HFF-Myc (cell line): ENCODE results near the gene HLA-DPA1.
A peak's percentile ranks its signal among the peaks of the same experiment; 100 is the strongest.

Source experiments
- DNase-seq: peaks from one replicate; pipeline ENCODE4 v3.0.0-alpha.2; 2011; ENCODE audit warnings: low read depth; ENCODE audit errors: extremely low read depth
- H3K4me3 ChIP-seq: replicated peaks from 2 replicates; pipeline ENCODE4 v1.5.1; 2011; ENCODE audit warnings: low read depth, mild to moderate bottlenecking, control low read depth, low read length
- CTCF ChIP-seq: IDR thresholded peaks from 2 replicates; pipeline ENCODE4 v1.5.1; 2012; ENCODE audit warnings: mild to moderate bottlenecking, low read depth, low read length, control low read depth; ENCODE audit errors: missing control alignments

The HLA-DPA1 gene

GRCh38 chr6:33053230-33053629 is 20.2 kb downstream of the HLA-DPA1 start:
- no peak for TF ChIP-seq CTCF
- no peak for DNase-seq
- no peak overlapping the region for H3K4me3 ChIP-seq

- no peak for DNase-seq
- no peak for TF ChIP-seq CTCF
- no peak overlapping the region for H3K4me3 ChIP-seq
Observed at GRCh38 chr6:33052627-33053026, 20.8 kb downstream of the HLA-DPA1 start.

DNA sequence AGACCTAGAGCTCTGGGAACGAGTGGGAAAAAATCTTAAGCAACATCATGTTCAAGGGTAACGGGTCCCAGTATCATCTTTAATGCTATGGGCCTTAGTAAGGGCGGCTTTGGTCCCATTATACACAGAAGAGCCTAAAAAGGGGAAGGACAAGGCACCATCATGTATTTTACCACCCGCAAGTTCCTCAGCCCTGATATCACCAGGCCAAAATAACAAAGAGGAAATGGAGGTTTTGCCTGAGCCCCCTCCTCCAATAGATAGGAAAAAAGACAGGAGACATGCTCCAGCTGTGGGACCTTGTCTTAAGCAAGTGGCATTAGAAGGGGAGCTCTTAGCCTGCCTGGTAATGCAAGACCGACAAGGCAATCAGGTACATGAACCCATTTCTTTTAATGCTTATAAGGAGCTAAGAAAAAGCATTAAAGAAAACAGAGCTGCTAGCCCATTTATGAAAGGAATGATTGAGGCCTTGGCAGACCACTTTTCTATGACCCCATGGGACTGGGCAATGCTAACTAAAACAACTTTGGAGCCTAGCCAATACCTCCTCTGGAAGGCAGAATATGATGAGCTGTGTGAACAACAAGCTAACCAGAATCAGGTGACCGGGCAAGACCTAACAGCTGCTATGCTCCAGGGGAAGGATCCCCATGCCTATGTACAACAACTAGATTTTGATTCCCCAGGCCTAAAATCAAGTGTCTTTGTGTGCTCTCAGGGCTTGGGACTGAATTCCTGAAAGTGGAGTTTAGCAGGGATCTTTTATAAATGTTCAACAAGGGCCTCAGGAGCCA is 23.2 kb downstream of the HLA-DPA1 start:
- TF ChIP-seq CTCF = no peak
- H3K4me3 ChIP-seq = no peak overlapping the region
- DNase-seq = no peak

DNA sequence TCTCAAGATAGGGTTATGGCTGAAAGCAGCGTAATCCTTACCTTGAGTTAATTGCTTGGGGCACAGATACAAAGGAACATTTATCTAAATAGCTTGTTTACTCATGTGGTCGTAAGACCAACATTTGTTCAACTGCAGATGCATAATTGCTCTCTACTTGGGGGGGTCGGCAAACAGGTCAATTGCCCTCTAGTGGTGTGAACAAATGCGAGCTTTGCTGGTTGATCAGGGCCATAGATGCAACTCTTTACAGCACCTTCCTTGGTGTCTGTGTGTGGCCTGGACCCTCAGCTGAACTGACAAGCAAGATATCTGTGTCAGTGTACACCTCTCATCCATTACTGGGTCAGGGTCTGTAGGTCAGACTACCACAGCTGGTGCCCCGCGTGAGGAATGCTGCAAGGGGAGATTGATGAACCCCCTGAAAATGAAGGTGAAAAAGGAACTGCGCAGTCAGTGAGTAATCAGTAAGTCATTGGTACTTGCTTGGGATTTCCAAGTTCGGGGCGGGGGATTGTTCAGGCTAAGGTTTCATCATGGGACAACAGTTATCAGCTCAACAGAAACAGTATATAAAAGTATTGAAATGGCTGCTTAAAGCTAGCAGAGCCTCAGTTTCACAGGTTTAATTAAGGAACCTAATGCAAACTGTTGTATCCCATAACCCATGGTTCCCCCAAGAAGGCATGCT is 24.0 kb downstream of the HLA-DPA1 start:
- no peak for DNase-seq
- no peak overlapping the region for H3K4me3 ChIP-seq
- peak; percentile 44 for TF ChIP-seq CTCF

- DNase-seq = no peak
- TF ChIP-seq CTCF = no peak
Observed at GRCh38 chr6:33040157-33040556, 33.3 kb downstream of the HLA-DPA1 start.

DNA sequence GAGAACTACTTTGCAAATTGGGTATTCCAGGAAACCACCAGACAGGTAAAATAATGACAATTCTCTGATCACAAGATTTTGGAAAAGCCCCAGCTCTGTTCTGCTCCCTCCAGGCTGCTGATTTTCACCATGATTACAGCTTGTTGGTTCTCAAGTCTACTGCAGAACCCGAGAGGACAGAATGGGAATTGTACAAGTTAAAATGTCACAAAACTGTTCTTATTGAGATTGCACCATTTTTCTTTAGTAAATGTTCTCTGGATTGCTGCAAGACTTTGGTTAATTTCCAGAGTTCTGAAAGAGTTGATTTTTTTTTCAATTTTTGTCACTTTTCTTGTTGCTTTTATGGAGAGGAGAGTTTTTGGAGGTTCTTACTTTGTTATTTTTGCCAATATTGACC is 36.9 kb downstream of the HLA-DPA1 start:
- no peak overlapping the region for H3K4me3 ChIP-seq
- no peak for TF ChIP-seq CTCF
- no peak for DNase-seq

More at GRCh38 chr6:33040157-33040556, 33.3 kb downstream of the HLA-DPA1 start:
- H3K4me3 ChIP-seq = no peak overlapping the region
